ENCODE results near the gene SEC61B. TPM values are rescaled to one million over a fixed set of nuclear protein-coding genes. Genes with fewer than 3 reads are reported as not detected.
A peak's percentile ranks its signal among the peaks of the same experiment; 100 is the strongest.

SEC61B gene
- polyA plus RNA-seq, 1 experiment, result 207 TPM

DNA sequence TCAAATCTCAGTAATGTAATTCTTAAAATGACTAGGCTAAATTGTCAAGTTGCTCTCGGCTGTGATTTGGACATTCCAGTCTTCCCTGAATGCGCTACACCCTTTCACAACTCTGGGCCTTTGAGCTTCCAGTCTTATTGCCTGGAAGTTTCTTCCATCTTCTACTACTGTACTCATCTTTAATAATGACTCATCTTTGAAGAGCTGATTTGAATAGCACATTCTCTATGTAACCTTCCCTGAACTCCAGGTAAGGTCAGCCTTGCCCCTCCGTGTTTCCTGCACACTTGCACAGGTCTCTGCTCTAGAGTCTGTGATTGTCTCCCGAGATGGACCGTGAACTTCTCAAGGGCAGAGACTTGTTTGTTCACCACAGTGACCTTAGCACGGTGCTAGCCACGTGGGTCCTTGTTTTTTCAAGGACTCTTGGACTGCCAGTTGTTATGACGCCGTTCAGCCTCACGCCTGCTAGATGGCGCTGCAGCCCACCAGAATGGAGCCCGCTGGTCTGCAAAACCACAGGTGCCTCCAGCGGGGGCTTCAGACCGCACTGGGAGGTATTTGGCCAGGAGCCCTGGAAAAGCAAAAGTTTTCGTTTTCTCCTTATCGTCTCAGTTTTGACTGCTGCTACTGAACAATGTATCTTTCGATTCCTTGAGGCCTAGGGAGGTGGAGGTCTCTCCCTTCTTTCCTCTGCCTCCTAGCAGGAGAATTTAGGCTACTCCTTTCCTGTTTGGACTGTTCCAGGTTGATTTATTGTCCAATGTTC is 44.4 kb downstream of the SEC61B start:
- ChIA-PET POLR2A (no interaction called here), CTCF (interaction anchor here (0.6 to 1.1 kb wide), 5 partner anchors 31 to 1324 kb away, joined by 3 read pairs; no protein-coding TSS in a partner anchor)
- TF ChIP-seq, protein P1, sequence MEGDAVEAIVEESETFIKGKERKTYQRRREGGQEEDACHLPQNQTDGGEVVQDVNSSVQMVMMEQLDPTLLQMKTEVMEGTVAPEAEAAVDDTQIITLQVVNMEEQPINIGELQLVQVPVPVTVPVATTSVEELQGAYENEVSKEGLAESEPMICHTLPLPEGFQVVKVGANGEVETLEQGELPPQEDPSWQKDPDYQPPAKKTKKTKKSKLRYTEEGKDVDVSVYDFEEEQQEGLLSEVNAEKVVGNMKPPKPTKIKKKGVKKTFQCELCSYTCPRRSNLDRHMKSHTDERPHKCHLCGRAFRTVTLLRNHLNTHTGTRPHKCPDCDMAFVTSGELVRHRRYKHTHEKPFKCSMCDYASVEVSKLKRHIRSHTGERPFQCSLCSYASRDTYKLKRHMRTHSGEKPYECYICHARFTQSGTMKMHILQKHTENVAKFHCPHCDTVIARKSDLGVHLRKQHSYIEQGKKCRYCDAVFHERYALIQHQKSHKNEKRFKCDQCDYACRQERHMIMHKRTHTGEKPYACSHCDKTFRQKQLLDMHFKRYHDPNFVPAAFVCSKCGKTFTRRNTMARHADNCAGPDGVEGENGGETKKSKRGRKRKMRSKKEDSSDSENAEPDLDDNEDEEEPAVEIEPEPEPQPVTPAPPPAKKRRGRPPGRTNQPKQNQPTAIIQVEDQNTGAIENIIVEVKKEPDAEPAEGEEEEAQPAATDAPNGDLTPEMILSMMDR (IDR thresholded peaks at IDR 0.05; ENCODE audit: low read depth, low read length), result peak; percentile 94
- peak; percentile 23 for DNase-seq (ENCODE audit: low read depth, low spot score)
- H3K9me3 ChIP-seq (ENCODE audit: control insufficient read depth, insufficient read depth, low read length), result no peaks in the 10 kb centered on the region
- peaks cover 4% of the 10 kb centered on the region for H3K27me3 ChIP-seq (ENCODE audit: control insufficient read depth, insufficient read depth, low read length)
- peak overlapping the region; percentile 2 for H3K27ac ChIP-seq (ENCODE audit: low read depth, low read length)
- H3K4me3 ChIP-seq (ENCODE audit: low read depth, low read length), result no peak overlapping the region

DNA sequence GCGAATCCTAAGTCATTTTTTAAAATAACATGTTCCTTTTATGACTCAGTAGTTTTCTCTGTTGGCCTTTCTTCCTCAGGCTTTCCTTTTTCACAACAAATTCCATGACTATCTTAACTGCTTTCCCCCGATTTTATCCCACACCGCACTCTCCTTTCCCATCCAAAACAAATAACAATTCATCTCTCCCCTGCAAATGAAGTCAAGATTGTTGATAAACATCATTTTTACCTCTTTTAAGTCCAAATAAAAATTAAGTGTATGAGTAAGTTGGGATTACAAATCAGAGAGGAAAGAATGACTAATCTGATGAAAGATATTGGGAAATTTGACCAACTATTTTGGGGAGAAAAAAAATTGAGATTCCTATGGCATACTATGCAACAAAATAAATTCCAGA is 47.3 kb downstream of the SEC61B start:
- ChIA-PET POLR2A (no interaction called here), CTCF (interaction anchor here (1.1 to 1.2 kb wide), 2 partner anchors 46 to 954 kb away, joined by 3 to 7 read pairs; no protein-coding TSS in a partner anchor)
- no peaks in the 10 kb centered on the region for H3K9me3 ChIP-seq (ENCODE audit: control insufficient read depth, insufficient read depth, low read length)
- peak; percentile 30 for DNase-seq (ENCODE audit: low read depth, low spot score)
- no peak overlapping the region for H3K27ac ChIP-seq (ENCODE audit: low read depth, low read length)
- TF ChIP-seq, protein P1 (IDR thresholded peaks at IDR 0.05; ENCODE audit: low read depth, low read length), result no peak
- H3K4me3 ChIP-seq (ENCODE audit: low read depth, low read length), result no peak overlapping the region
- H3K27me3 ChIP-seq (ENCODE audit: control insufficient read depth, insufficient read depth, low read length), result peaks cover 3% of the 10 kb centered on the region

DNA sequence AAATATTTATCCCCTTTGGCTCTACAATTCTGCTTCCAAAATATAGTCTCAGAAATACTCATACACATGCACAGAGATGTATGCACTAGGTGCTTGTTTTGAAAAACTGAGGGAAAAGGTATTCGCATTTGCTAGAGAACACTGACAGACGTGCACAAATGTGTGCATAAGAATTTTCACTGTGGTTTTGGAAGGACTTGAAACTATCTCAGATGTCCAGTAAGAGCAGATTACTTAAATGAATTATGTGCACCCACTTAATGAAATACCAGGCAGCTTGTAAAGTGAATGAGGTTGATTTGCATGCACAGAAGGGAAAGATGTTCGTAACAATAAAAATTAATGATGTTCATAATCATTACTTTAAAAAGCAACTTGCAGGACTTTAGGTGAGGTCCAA is 48.4 kb downstream of the SEC61B start:
- no peak for DNase-seq (ENCODE audit: low read depth, low spot score)
- H3K9me3 ChIP-seq (ENCODE audit: control insufficient read depth, insufficient read depth, low read length), result no peaks in the 10 kb centered on the region
- TF ChIP-seq, protein P1 (IDR thresholded peaks at IDR 0.05; ENCODE audit: low read depth, low read length), result no peak
- peaks cover 3% of the 10 kb centered on the region for H3K27me3 ChIP-seq (ENCODE audit: control insufficient read depth, insufficient read depth, low read length)
- no peak overlapping the region for H3K27ac ChIP-seq (ENCODE audit: low read depth, low read length)
- CTCF ChIA-PET, result no interaction called here
- no peak overlapping the region for H3K4me3 ChIP-seq (ENCODE audit: low read depth, low read length)
- POLR2A ChIA-PET, result no interaction called here

DNA sequence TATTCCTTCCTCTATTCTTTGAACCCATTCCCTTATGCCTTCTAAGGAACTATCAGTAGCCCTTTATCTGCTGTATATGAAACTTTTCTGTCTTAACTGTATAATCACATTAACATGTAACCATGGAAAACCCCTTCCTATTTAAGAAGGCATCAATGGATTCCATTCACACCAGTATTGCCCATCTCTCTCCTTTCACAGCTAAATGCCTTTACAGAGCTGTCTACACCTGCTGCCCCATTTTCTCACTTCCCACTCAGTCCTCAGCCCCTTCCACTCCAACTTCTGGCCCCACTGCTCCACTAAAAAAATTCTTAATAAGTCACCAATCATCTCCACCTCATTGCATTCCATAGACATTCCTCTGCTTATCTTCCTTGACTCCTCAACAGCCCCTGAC is 50.8 kb downstream of the SEC61B start:
- CTCF ChIA-PET, result interaction anchor here (1.2 kb wide), 1 partner anchor 1052 kb away, joined by 4 read pairs; no protein-coding TSS in a partner anchor
- POLR2A ChIA-PET, result no interaction called here
- Histone ChIP-seq H3K4me3 (ENCODE audit: low read depth, low read length) (no peak overlapping the region), H3K27me3 (ENCODE audit: control insufficient read depth, insufficient read depth, low read length) (peaks cover 3% of the 10 kb centered on the region), H3K27ac (ENCODE audit: low read depth, low read length) (no peak overlapping the region), H3K9me3 (ENCODE audit: control insufficient read depth, insufficient read depth, low read length) (no peaks in the 10 kb centered on the region)
- no peak for DNase-seq (ENCODE audit: low read depth, low spot score)
- TF ChIP-seq, protein P1 (IDR thresholded peaks at IDR 0.05; ENCODE audit: low read depth, low read length), result no peak

DNA sequence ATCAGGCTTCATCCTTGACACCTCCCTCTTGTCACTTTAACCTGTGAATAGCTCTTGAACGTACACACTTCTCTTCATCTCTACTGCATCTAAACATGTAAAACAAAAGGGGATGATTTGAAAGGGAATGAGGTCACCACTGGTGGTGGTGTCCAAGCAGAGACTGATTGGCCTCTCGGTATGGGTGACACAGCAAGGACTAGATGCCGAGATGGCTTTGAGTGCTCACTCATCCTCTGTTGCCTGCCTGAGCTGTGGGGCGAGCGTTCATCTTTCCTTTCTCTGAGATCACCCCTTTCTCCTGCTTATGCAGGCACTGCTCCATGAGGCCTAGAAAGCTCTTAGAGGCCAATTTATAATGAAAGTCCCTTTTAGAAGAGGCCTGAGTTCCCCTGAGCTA is 51.9 kb downstream of the SEC61B start:
- DNase-seq (ENCODE audit: low read depth, low spot score), result no peak
- TF ChIP-seq, protein P1 (IDR thresholded peaks at IDR 0.05; ENCODE audit: low read depth, low read length), result no peak
- Histone ChIP-seq H3K4me3 (ENCODE audit: low read depth, low read length) (no peak overlapping the region), H3K9me3 (ENCODE audit: control insufficient read depth, insufficient read depth, low read length) (no peaks in the 10 kb centered on the region), H3K27me3 (ENCODE audit: control insufficient read depth, insufficient read depth, low read length) (peaks cover 3% of the 10 kb centered on the region), H3K27ac (ENCODE audit: low read depth, low read length) (no peak overlapping the region)
- ChIA-PET POLR2A (no interaction called here), CTCF (no interaction called here)
